Bronchial epithelial cell (primary cell): ENCODE measurements around the gene MGAT1. TPM values are rescaled to one million over a fixed set of nuclear protein-coding genes. Genes with fewer than 3 reads are reported as not detected.
A peak's percentile ranks its signal among the peaks of the same experiment; 100 is the strongest.

Source experiments
- DNase-seq: peaks from one replicate; pipeline ENCODE4 v3.0.0-alpha.2; 2010; ENCODE audit warnings: low read depth
- FAIRE-seq: peaks from 2 replicates; lab custom pipeline; 2011; peaks lifted over from hg19 to GRCh38; lab: Jason Lieb, UNC
- H3K27me3 ChIP-seq: 2 replicates; pipeline ENCODE4 v1.5.1; 2011; ENCODE audit warnings: low read length; ENCODE audit not compliant: control insufficient read depth, insufficient read depth
- H3K36me3 ChIP-seq: 2 replicates; pipeline ENCODE4 v1.5.1; 2011; ENCODE audit warnings: low read length; ENCODE audit not compliant: control insufficient read depth, insufficient read depth
- H3K4me3 ChIP-seq: 2 replicates; pipeline ENCODE4 v1.5.1; 2011; ENCODE audit warnings: mild to moderate bottlenecking, low read depth, low read length, control low read depth
- CTCF ChIP-seq: IDR thresholded peaks from 2 replicates; pipeline ENCODE4 v1.5.1; 2011; ENCODE audit warnings: mild to moderate bottlenecking, moderate library complexity, low read length, control low read depth, inconsistent platforms; ENCODE audit not compliant: insufficient read depth, severe bottlenecking
- total RNA-seq: library from RNA; depleted of rRNA; stranded (reverse); fragments of >200 nt; gene quantifications from 2 replicates; pipeline ENCODE4 v1.2.1, GENCODE V29; 2014

Gene MGAT1
- total RNA-seq, 1 donor from 2014 or later = 62.1 TPM

DNA sequence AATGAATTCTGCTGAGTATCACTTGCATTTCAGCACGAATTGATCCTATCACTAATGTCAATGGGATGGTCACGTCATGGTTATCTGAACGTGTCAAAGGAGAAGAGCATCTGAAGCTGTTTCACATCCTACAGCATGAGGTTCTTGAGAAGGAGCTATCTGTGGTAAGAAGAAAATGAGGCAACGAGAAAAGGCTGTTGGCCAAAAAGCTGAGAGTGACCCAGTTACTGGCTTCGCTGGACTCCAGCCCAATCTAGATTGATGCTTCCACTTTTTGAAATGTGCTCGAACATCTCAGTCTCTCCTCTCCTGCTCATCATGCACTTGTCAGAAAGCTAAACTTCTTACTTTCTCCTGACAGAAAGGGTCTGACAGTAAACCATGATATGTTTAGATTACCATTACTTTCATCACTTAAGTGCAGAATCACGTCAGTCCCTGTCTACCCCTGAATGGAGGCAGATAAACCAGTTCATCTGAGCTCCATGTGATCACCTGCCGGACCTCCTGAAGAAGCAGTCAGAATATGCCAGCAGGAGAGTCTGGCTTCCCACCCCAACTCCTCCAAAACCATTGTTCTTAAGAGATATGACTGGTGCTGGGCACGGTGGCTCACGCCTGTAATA is 22.5 kb downstream of the MGAT1 start:
- Histone ChIP-seq H3K36me3 (no peaks in the 10 kb centered on the region), H3K4me3 (no peak overlapping the region), H3K27me3 (no peaks in the 10 kb centered on the region)
- FAIRE-seq (no peak), DNase-seq (no peak)
- TF ChIP-seq CTCF = no peak

DNA sequence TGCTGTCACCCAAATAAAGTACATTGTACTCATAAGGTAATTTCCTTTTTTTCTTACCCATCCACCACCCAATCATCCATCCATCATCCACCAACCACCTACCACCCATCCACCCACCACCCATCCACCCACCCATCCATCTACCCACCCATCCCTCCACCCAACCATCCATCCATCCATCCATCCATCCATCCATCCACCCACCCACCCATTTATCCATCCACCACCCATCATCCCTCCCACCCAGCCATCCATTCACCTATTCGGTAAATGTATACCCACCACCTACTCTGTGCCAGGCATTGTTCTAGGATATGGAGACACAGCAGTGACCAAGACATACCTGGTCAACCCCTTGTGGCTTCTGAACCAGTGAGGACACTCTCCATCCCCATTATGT is 25.1 kb downstream of the MGAT1 start:
- DNase-seq (no peak), FAIRE-seq (no peak)
- Histone ChIP-seq H3K27me3 (no peaks in the 10 kb centered on the region), H3K36me3 (no peaks in the 10 kb centered on the region), H3K4me3 (no peak overlapping the region)
- no peak for TF ChIP-seq CTCF

GRCh38 chr5:180776376-180776775 is 26.2 kb downstream of the MGAT1 start:
- Histone ChIP-seq H3K4me3 (no peak overlapping the region), H3K27me3 (no peaks in the 10 kb centered on the region), H3K36me3 (no peaks in the 10 kb centered on the region)
- TF ChIP-seq CTCF = no peak
- no peak for FAIRE-seq
- no peak for DNase-seq

DNA sequence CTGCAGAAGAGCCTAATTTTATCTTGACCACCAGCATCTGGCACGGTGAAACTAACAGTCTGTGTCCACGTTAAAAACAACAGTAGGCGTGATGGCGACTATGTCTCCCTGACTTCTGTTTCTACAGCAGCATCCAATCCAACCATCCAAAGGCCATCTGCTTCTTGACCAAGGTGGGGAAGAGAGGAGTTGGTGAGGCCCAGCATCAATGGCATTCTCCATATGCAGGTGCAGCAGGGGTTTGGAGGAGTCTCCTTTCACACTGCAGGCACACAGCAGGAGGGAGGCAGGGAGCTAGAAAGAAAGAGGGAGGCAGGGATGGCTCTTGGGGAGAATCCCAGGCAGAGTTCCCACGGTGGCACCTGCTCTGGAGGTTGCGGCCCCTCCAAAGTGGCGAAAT is 27.0 kb downstream of the MGAT1 start:
- DNase-seq (no peak), FAIRE-seq (no peak)
- no peaks in the 10 kb centered on the region for H3K27me3 ChIP-seq
- no peak overlapping the region for H3K4me3 ChIP-seq
- H3K36me3 ChIP-seq = no peaks in the 10 kb centered on the region
- TF ChIP-seq CTCF = no peak

- TF ChIP-seq CTCF = no peak
- no peak for FAIRE-seq
Observed at GRCh38 chr5:180771839-180772238, 30.8 kb downstream of the MGAT1 start.

DNA sequence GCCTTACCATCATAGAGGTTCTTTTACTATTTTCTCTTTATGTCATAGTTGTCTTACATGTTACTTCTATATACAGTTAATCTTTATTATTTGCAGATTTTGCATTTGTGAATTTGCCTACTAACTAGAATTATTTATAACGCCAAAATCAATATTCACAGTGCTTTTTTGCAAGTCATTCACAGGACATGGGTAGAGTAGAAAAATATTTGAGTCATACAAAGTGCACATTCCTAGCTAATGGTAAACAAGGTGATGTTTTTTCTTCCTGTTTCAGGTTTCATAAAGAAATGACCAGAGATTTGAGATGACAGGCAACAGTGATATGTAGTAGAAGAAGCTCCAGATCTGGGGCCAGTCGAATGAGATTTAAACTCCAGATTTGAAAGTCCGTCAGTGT is 32.8 kb downstream of the MGAT1 start:
- TF ChIP-seq CTCF = no peak
- no peak overlapping the region for H3K4me3 ChIP-seq
- no peaks in the 10 kb centered on the region for H3K36me3 ChIP-seq
- peak; percentile 49 for DNase-seq
- no peaks in the 10 kb centered on the region for H3K27me3 ChIP-seq
- FAIRE-seq = no peak

More at GRCh38 chr5:180771839-180772238, 30.8 kb downstream of the MGAT1 start:
- Histone ChIP-seq H3K4me3 (no peak overlapping the region), H3K27me3 (no peaks in the 10 kb centered on the region), H3K36me3 (no peaks in the 10 kb centered on the region)
- no peak for DNase-seq
